Mucosa of stomach (tissue), 1 donor: Measurements from ENCODE around the gene ESPN.

Source experiments
- H3K27me3 ChIP-seq: one replicate; pipeline ENCODE4 v1.7.0; 2013; ENCODE audit warnings: mild to moderate bottlenecking, low read length; ENCODE audit not compliant: control insufficient read depth, insufficient read depth
- H3K36me3 ChIP-seq: one replicate; pipeline ENCODE4 v1.7.0; 2013; ENCODE audit warnings: low read length; ENCODE audit not compliant: control insufficient read depth, insufficient read depth
- H3K4me1 ChIP-seq: one replicate; pipeline ENCODE4 v1.7.0; 2013; ENCODE audit warnings: mild to moderate bottlenecking, low read length; ENCODE audit not compliant: control insufficient read depth, insufficient read depth
- H3K4me3 ChIP-seq: one replicate; pipeline ENCODE4 v1.7.0; 2013; ENCODE audit warnings: low read length
- H3K9ac ChIP-seq: one replicate; pipeline ENCODE4 v1.7.0; 2013; ENCODE audit warnings: mild to moderate bottlenecking, low read length, moderate library complexity
- H3K9me3 ChIP-seq: one replicate; pipeline ENCODE4 v1.7.0; 2013; ENCODE audit warnings: mild to moderate bottlenecking, low read length, moderate library complexity; ENCODE audit not compliant: control insufficient read depth
- donor health status: Pancreatic carcinoma.

The ESPN gene

DNA sequence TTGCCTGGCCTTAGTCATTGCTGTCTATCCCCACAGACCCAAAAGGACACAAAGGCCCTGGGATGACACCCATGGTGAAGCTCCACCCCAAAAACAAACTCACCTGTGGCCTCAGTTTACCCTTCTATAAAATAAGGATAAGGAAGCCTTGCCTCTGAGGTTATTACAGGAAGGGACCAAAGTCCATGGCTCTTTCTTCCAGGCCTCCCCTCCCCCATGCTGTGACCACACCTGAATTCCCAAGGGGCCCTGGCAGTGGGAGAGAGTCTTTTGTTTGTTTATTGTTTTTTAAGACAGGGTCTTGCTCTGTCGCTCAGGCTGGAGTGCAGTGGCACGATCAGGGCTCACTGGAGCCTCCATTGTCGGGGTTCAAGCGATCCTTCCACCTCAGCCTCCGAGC is 51.9 kb downstream of the ESPN start:
- Histone ChIP-seq H3K9ac (no peak overlapping the region), H3K27me3 (no peaks in the 10 kb centered on the region), H3K9me3 (no peaks in the 10 kb centered on the region), H3K36me3 (no peaks in the 10 kb centered on the region), H3K4me3 (no peak overlapping the region), H3K4me1 (peaks cover 33% of the 10 kb centered on the region)

DNA sequence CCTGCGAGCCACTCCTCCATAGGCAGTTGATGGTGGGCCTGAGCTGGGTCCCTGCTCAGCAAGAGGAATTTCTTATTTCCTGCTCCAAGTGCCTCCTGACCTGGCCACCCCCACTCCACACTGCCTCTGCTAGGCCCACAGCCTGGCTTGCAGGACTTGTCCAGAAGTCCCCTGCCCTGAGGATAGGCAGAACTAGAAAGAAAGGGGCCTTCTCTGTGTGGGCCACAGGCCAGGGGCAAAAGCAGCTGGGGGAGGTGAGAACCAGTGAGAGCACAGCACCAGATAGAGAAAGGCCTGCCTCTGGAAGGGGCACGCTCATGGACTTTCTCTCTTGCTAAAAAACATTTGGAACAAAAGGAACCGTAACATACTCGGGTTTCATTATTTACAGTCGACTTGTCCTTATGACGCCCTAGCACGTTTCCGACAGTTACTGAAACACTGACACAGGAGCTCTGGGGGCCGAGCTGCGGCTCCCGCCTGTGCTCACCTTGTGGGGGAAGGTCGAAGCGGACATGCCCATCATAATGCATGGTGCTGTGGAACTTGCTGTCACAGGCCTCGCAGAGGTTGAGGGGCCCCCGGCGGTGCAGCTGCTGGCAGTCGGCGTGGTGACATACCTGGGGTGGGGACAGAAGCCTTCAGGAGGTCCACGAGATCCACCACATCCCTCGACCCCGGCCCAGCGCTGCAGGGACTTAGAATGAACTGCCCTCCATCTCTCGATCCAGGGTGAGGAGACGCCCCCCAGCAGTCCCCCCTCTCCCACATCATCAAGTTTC is 52.7 kb downstream of the ESPN start:
- Histone ChIP-seq H3K9me3 (no peaks in the 10 kb centered on the region), H3K9ac (no peak overlapping the region), H3K4me1 (peaks cover 26% of the 10 kb centered on the region), H3K27me3 (no peaks in the 10 kb centered on the region), H3K4me3 (no peak overlapping the region), H3K36me3 (no peaks in the 10 kb centered on the region)

DNA sequence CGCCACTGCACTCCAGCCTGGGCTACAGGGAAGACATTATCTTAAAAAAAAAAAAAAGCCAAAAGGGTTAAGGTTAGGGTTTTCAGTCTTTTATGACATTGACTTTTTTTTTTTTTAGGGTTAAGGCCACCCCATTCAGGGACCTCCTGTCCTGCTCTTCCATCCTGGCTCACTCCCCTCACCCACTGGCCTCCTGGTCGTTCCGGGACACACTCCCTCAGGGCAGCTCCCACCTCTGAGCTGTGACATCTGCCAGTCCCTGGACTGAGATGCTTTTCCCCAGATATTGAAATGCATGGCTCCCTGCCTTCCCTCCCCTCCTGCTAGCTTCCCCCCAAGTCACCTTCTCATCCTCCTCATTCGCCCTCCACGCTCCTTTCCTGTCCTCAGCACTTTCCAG is 57.2 kb downstream of the ESPN start:
- Histone ChIP-seq H3K36me3 (no peaks in the 10 kb centered on the region), H3K4me3 (no peak overlapping the region), H3K9me3 (no peaks in the 10 kb centered on the region), H3K4me1 (peaks cover 24% of the 10 kb centered on the region), H3K27me3 (peaks cover 33% of the 10 kb centered on the region), H3K9ac (no peak overlapping the region)

DNA sequence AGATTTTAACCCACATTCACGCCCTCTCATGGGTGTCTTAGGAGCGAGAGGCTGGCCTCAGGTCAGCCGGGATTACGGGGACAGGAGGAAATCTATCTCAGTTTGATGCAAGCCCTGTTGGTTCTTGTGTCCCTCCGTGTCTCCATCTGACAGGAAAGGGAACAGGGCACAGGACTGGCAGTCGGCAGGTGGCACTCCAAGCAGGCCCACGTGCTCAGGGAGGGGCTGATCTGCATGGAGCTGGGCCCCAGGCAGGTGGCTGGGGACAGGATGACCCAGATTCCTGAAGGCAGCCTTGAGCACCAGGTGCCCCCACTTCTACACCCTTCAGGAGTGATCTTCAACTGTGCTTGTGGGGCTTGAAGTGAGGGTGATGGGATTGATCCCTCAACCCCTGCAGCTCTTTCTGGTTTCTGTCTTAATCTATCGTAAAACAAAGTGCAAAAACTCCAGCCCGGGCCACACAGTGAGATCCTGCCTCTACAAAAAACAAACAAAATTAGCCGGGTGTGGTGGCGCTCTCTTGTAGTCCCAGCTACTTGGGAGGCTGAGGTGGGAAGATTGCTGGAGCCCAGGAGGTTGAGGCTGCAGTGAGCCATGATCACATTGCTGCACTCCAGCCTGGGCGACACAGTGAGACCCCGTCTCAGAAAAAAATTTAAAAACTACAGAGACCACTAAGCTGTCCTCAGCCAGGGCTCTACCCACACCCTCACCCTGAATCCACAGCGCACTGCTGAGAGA is 58.6 kb downstream of the ESPN start:
- Histone ChIP-seq H3K4me1 (peaks cover 25% of the 10 kb centered on the region), H3K27me3 (peaks cover 33% of the 10 kb centered on the region), H3K9me3 (no peaks in the 10 kb centered on the region), H3K4me3 (no peak overlapping the region), H3K9ac (no peak overlapping the region), H3K36me3 (no peaks in the 10 kb centered on the region)

DNA sequence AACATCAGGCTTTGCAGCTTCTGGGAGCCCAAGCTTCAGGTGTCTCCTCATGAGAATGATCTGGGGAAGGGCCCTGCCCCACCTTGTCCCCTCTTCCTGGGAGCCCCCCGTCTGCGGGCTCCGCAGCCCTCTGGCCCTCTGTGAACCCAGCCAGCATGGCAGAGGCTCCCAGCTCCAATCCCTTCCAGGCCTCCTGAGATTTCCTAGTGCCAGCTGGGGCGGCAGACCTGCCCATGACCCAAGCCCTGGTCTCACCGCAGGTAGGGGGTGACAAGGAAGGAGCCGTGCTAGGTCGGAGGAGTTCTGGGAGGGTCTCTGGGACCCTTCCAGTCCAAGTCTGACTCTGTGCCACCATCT is 59.2 kb downstream of the ESPN start:
- H3K9ac ChIP-seq: no peak overlapping the region
- H3K36me3 ChIP-seq: no peaks in the 10 kb centered on the region
- no peak overlapping the region for H3K4me3 ChIP-seq
- H3K4me1 ChIP-seq: peaks cover 30% of the 10 kb centered on the region
- no peaks in the 10 kb centered on the region for H3K9me3 ChIP-seq
- peaks cover 33% of the 10 kb centered on the region for H3K27me3 ChIP-seq

DNA sequence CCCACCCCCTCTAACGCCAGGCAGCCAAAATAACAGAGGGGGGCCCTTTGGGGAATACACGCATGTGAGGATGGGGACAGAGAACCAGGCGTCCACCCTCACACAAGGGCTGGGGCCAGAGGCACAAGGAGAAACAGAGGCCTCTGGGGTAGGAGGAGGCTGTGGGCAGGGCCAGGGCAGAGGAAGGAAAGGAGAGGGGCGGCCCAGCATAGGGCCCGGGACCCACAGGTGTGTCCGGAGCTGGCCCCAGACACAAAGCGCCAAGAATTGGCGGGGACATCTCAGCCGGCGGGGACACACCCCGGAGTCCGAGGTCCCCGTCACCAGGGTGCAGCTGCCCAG is 60.2 kb downstream of the ESPN start:
- Histone ChIP-seq H3K4me3 (no peak overlapping the region), H3K9me3 (no peaks in the 10 kb centered on the region), H3K4me1 (peaks cover 41% of the 10 kb centered on the region), H3K9ac (no peak overlapping the region), H3K36me3 (no peaks in the 10 kb centered on the region), H3K27me3 (peaks cover 33% of the 10 kb centered on the region)

DNA sequence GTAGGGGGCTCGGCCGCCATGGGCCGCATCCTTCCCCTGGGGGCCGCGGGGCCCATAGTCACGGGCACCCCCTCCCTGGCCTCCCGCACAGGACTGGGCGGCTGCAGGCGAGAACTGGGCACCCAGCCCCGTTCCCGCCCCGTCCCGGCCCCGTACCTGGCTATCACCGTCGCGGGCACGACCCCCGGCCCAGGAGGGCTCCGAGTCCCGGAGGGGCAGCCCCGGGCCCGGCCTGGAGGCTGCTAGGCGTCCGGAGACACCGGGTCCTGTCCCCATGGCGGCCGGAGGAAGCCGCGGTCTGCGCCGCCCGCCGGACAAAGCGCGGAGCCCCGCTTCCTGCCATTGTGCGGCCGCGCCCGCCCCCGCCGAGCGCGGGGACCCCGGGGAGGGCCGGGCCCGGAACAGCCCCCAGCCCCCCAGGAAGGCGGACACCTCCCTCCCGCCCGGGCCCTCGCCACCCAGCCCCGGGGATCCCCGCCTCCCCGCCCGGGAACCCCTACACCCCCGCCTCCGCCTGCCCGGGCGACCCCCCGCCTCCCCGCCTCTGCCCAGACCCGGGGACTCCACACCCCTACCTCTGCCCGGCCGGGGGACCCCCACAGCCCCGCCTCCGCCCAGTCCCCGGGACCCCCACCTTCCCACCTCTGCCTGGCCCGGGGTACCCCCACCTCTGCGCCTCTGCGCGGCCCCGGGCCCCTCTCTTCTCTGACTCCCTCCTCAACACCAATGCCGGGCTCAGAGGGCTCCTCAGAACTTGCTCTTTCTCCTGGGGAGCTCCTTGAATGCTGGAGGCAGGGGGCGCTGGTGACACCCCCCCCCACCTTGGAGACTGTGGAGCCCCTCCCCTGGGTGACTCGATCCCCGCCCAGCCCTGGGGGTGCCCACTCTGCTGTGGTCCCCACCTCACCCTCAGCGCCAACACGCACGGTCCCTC is 60.9 kb downstream of the ESPN start:
- Histone ChIP-seq H3K36me3 (no peaks in the 10 kb centered on the region), H3K27me3 (peaks cover 33% of the 10 kb centered on the region), H3K4me3 (no peak overlapping the region), H3K9me3 (no peaks in the 10 kb centered on the region), H3K4me1 (peaks cover 46% of the 10 kb centered on the region), H3K9ac (no peak overlapping the region)

DNA sequence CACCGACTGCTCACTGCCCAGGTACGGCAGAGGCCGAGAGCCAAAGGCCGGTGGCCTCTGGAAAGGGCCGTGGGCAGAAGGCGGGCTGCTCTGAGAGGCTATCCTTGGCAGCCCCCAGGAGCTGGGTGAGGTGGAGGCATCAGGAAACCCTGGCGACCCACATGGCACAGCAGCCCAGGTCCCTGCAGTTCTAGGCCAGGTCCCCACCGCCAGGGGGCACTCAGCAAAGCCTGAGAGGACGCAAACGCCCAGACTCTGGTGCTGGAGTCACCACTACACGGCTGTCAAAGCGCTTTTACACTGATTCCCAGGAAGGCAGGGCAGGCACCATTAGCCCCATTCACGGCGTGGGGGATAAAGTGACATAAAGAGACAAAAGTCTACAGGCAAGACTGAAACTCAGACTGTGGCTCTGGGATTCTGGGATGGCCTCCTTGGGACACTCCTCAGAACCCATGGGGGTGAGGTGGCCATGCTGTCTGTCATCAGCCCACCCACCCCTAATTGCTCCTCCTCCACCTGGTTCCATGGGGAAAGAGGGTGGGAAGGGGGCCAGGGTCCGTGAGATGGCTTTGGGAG is 61.9 kb downstream of the ESPN start:
- Histone ChIP-seq H3K9me3 (no peaks in the 10 kb centered on the region), H3K4me1 (peaks cover 52% of the 10 kb centered on the region), H3K4me3 (no peak overlapping the region), H3K9ac (no peak overlapping the region), H3K36me3 (no peaks in the 10 kb centered on the region), H3K27me3 (peaks cover 33% of the 10 kb centered on the region)

DNA sequence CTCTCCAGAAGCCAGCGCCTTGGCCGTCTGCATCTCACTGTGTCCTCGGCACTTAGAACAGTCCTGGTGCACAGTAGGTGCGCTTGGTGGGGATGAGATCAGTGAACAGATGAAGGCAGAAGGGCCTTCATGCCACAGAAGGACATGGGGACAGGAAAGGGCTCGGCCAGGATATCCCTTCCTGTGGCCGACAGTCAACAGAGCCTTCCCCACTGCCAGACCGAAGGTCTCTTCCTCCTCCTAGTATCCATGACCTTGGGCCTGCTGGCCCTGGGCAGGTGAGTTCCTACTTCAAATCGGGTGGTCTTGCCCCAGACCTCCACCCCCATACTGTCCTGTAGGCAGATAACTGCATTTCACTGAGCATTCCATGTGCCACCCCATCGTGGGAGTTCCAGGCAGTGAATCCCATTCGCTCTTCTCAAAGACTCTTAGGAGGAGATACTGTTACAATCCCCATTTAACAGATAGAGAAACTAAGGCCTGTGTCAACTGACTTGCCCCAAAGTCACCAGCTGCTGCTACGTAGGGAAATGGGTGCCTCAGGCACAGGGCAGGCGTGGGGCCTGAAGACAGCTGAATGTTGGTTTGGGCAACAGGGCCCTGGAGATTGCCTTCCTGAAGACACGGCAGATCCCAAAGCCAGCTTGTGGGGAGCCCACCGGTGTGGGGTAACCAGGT is 63.4 kb downstream of the ESPN start:
- H3K4me3 ChIP-seq: no peak overlapping the region
- H3K27me3 ChIP-seq: peaks cover 33% of the 10 kb centered on the region
- no peak overlapping the region for H3K9ac ChIP-seq
- no peaks in the 10 kb centered on the region for H3K9me3 ChIP-seq
- peaks cover 52% of the 10 kb centered on the region for H3K4me1 ChIP-seq
- H3K36me3 ChIP-seq: no peaks in the 10 kb centered on the region

DNA sequence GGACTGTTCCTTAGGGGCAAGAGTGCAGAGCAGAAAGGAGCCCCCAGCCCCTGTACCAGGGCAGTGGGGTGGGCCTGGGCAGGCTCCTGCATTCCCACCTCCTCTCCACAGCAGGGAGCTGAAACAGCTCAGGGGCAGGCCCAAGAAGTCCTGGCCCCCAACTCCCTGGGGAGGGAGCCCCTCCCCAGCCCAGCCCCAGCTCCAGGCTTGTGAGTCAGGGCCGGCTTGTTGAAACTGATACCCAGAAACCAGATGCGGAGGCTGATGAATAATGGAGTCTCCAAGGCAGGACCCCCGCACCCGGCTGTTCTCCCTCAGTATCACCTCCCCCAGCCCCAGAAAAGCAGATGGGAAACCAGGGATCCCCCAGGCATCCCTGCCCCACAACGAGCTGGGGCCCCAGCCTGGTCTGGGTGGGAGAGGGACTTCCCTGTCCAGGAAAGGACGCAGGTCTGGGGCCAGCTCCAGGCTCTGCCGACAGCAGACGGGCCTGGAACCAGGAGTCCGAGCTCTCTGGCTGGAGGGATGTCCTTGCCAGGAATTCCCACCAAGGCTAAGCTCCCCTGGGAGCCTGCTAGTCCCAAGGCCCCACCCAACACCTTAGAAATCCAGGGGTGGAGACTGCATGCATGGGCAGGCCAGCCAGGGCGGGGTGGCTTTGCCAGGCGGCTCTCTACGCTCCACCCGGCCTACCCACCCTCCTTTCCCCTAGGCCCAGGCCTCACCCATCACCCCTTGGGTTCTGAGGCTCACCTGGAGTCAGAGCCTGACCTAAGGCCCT is 64.2 kb downstream of the ESPN start:
- Histone ChIP-seq H3K36me3 (no peaks in the 10 kb centered on the region), H3K9ac (no peak overlapping the region), H3K27me3 (peaks cover 26% of the 10 kb centered on the region), H3K9me3 (no peaks in the 10 kb centered on the region), H3K4me1 (peaks cover 49% of the 10 kb centered on the region), H3K4me3 (no peak overlapping the region)

DNA sequence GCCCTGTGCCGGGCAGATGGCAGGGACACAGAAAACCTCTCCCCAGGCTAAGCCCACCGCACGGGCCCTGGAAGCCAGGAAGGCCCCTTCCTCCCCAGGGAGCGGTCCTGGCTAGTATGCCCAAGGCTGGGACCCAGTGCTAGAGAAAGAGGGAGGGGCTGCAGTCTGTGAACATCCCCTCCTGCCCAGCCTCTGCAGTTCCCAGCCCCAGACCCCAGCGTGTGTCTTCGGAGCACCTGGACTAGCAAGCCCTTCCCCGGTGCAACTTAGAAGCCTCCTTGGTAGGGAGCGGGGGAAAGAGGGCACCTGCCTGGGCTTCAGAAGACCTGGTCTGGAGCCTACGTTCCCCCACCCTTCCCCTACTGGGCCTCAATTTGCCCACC is 64.8 kb downstream of the ESPN start:
- no peak overlapping the region for H3K9ac ChIP-seq
- peaks cover 49% of the 10 kb centered on the region for H3K4me1 ChIP-seq
- H3K4me3 ChIP-seq: no peak overlapping the region
- H3K9me3 ChIP-seq: no peaks in the 10 kb centered on the region
- H3K36me3 ChIP-seq: no peaks in the 10 kb centered on the region
- peaks cover 20% of the 10 kb centered on the region for H3K27me3 ChIP-seq
